ENCODE measurements around the gene CSMD2.

GRCh38 chr1:33985656-33986055 is 179.4 kb downstream of the CSMD2 start:
- no peak for TF ChIP-seq POLR2A (IDR thresholded peaks at IDR 0.05)
- TF ChIP-seq CTCF (IDR thresholded peaks at IDR 0.05) = no peak
